Tibial nerve (tissue), 4 donors: ENCODE results near the gene DSTYK. TPM values are rescaled to one million over a fixed set of nuclear protein-coding genes. Genes with fewer than 3 reads are reported as not detected.

Experiments used
- DNase-seq, 2 donors: peaks; one replicate each; pipeline ENCODE4 v3.0.0-alpha.2; 2019; ENCODE audit warnings: low spot score in 2 of 2
- H3K27ac ChIP-seq, 4 donors: fragments of 200-600 bp; sonication (generic) in 3 of 4; one replicate each; pipeline ENCODE4 v1.5.1; 2017 to 2019; ENCODE audit warnings: mild to moderate bottlenecking in 1 of 4
- H3K27me3 ChIP-seq, 2 donors: fragments of 200-600 bp; sonication (generic) in 1 of 2; one replicate each; pipeline versions ENCODE4 v1.5.1 to v1.6.0; 2017 to 2019
- H3K36me3 ChIP-seq, 3 donors: fragments of 200-600 bp; sonication (generic); one replicate each; pipeline ENCODE4 v1.5.1; 2018 to 2019
- H3K4me1 ChIP-seq, 4 donors: fragments of 200-600 bp; sonication (generic) in 3 of 4; one replicate each; pipeline ENCODE4 v1.5.1; 2017 to 2019
- H3K4me3 ChIP-seq, 4 donors: fragments of 200-600 bp; sonication (generic) in 3 of 4; one replicate each; pipeline ENCODE4 v1.5.1; 2017 to 2019; ENCODE audit warnings: mild to moderate bottlenecking in 1 of 4, moderate library complexity in 1 of 4
- H3K9me3 ChIP-seq, 4 donors: fragments of 200-600 bp; sonication (generic) in 3 of 4; one replicate each; pipeline ENCODE4 v1.5.1; 2017 to 2019
- EP300 ChIP-seq, 2 donors: sonication (generic); formaldehyde crosslinking; IDR thresholded peaks; one replicate each; pipeline ENCODE4 v1.6.1; 2017; ENCODE audit warnings: antibody characterized with exemption in 2 of 2, mild to moderate bottlenecking in 1 of 2
- POLR2A ChIP-seq, 2 donors: fragments of 450-650 bp; IDR thresholded peaks; one replicate each; pipeline ENCODE4 v1.6.1; 2017; ENCODE audit warnings: antibody characterized with exemption in 2 of 2, mild to moderate bottlenecking in 2 of 2, moderate library complexity in 2 of 2
- WGBS, 2 donors: methylation state at CpG; one replicate each; pipeline ENCODE4 v1.1.5; 2018; 5-methylcytosine and 5-hydroxymethylcytosine counted together
- total RNA-seq, 4 donors: library from RNA; depleted of rRNA; stranded (reverse); fragments of >200 nt; gene quantifications; one replicate each; pipeline ENCODE4 v1.1.0, GENCODE V29; 2016
- TF ChIP-seq, protein P1 (sequence below), 5 experiments: fragments of 200-600 bp in 3 of 5; fragments of 450-650 bp in 2 of 5; sonication (generic) in 3 of 5; IDR thresholded peaks; one replicate each; pipeline ENCODE4 v1.5.1; 2016 to 2019; ENCODE audit warnings: antibody characterized with exemption in 5 of 5, mild to moderate bottlenecking in 3 of 5, moderate library complexity in 2 of 5

The DSTYK gene
- total RNA-seq, 4 donors from 2014 or later = 10.5 to 15.5 (median 14.1) TPM

DNA sequence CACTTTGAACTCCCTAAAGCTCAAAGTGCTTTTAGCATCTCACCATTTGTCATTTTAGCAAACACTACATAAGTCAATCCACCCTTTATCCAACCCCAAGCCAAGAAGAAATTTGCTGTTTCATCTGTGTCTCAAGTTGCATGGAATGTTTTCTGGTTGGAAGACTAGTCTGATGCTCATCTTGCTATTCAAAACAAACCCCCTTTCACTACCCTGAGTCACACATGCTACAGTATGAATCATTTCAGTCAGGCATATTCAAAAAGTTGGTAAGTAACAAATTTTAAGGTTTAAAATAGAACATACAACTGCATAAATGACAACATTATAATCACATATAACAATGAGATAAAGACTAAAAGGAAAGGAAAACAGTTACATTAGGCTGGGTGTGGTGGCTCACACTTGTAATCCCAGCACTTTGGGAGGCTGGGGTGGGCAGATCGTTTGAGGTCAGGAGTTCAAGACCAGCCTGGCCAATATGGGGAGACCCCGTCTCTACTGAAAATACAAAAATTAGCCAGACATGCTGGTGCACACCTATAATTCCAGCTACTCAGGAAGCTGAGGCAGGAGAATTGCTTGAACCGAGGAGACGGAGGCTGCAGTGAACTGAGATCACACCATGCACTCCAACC lies 38.7 kb downstream of the DSTYK start:
- no peaks in the 10 kb centered on the region for H3K9me3 ChIP-seq
- WGBS, 2 donors = 92% methylated on average over 4 of the region's 4 CpGs
- DNase-seq = no peak
- H3K4me1 ChIP-seq = peaks cover 0 to 15% (median 11%) of the 10 kb centered on the region in 4 donors
- H3K4me3 ChIP-seq = no peak overlapping the region
- no peak overlapping the region for H3K27ac ChIP-seq
- no peak for TF ChIP-seq EP300 (IDR thresholded peaks at IDR 0.05)
- TF ChIP-seq, protein P1, sequence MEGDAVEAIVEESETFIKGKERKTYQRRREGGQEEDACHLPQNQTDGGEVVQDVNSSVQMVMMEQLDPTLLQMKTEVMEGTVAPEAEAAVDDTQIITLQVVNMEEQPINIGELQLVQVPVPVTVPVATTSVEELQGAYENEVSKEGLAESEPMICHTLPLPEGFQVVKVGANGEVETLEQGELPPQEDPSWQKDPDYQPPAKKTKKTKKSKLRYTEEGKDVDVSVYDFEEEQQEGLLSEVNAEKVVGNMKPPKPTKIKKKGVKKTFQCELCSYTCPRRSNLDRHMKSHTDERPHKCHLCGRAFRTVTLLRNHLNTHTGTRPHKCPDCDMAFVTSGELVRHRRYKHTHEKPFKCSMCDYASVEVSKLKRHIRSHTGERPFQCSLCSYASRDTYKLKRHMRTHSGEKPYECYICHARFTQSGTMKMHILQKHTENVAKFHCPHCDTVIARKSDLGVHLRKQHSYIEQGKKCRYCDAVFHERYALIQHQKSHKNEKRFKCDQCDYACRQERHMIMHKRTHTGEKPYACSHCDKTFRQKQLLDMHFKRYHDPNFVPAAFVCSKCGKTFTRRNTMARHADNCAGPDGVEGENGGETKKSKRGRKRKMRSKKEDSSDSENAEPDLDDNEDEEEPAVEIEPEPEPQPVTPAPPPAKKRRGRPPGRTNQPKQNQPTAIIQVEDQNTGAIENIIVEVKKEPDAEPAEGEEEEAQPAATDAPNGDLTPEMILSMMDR (IDR thresholded peaks at IDR 0.05) = no peak
- no peak for TF ChIP-seq POLR2A (IDR thresholded peaks at IDR 0.05)
- H3K27me3 ChIP-seq = no peaks in the 10 kb centered on the region
- H3K36me3 ChIP-seq = peaks cover 0 to 46% (median 0%) of the 10 kb centered on the region in 3 donors

DNA sequence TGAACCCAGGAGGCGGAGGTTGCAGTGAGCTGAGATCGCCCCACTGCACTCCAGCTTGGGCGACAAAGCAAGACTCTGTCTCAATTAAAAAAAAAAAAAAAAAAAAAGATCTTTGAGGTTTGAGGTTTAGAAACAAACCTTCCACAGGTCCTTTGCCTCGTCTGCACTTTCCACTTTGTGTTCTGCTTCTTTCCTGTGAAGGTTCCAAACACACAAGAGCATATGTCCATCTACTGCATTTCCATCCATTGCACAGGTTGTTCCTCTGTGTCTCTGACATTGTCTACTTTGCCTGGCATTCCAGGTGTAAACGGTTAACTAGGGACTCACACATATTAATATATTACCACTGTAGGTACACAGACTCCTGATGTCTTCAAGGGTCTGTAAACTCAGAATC lies 40.1 kb downstream of the DSTYK start:
- TF ChIP-seq POLR2A (IDR thresholded peaks at IDR 0.05) = no peak
- TF ChIP-seq EP300 (IDR thresholded peaks at IDR 0.05) = no peak
- TF ChIP-seq, protein P1 (IDR thresholded peaks at IDR 0.05) = no peak
- no peaks in the 10 kb centered on the region for H3K9me3 ChIP-seq
- peaks cover 0 to 59% (median 0%) of the 10 kb centered on the region in 3 donors for H3K36me3 ChIP-seq
- peaks cover 0 to 15% (median 11%) of the 10 kb centered on the region in 4 donors for H3K4me1 ChIP-seq
- no peaks in the 10 kb centered on the region for H3K27me3 ChIP-seq
- H3K27ac ChIP-seq = no peak overlapping the region
- no peak for DNase-seq
- H3K4me3 ChIP-seq = no peak overlapping the region
- WGBS, 2 donors = 83 to 88% methylated on average over 5 of the region's 5 CpGs

DNA sequence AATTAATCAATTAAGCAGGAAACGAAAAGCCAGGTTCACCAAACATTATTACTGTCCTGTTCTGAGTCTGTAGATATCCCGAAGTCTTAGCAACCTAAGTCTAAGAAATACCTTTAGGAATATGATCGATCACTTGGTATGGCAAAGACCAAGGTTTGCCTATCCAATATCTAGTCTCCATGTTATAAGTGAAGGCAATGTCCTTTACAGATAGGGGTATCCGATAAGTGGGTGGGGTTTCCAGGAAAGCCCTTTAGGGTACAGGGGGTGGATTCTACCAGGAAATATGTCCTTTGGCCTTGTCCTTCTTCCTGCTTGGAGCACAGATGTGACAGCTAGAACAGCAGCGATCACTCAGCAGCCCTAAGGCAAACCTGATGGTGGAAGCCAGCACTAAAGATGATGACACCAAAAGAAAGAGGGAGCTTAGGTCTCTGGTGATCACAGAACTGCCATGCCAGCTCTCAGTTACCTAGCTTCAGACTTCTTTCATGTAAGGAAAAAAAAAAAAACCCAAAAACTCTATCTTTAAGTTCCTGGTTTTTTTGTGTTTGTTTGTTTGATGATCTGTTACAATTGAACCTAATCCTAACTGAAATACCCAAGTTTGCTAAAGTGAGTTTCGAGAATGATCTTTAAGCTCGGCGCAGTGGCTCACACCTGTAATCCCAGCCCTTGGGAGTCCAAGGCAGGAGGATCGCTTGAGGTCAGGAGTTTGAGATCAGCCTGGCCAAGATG lies 40.8 kb downstream of the DSTYK start:
- TF ChIP-seq, protein P1 (IDR thresholded peaks at IDR 0.05) = no peak
- TF ChIP-seq POLR2A (IDR thresholded peaks at IDR 0.05) (no peak), EP300 (IDR thresholded peaks at IDR 0.05) (no peak)
- 94 to 95% methylated on average over 9 of the region's 9 CpGs for WGBS, 2 donors
- H3K4me3 ChIP-seq = no peak overlapping the region

DNA sequence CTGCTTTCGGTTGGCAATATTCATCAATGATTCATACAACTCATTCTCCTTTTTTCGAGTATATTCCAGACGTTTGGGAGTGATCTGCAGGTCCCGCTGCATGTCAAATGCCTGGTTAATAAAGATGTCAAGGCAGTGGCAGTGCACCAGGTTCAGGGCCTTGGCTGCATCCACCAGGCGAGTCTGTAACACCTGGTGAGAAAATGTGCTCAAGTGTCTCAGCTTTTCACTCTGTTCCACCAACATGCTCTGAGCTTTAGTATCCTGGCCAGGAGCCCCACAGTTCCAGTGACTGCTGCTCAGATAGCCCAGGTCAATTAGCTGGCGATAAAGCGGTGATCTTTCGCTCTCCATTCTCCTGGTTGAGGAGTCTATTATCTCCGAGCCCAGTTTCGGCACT lies 42.3 kb downstream of the DSTYK start:
- WGBS, 2 donors = 91 to 93% methylated on average over 10 of the region's 10 CpGs
- DNase-seq = no peak
- Histone ChIP-seq H3K36me3 (peaks cover 0 to 66% (median 0%) of the 10 kb centered on the region in 3 donors), H3K4me1 (no peaks in the 10 kb centered on the region), H3K9me3 (no peaks in the 10 kb centered on the region), H3K27ac (no peak overlapping the region), H3K4me3 (no peak overlapping the region), H3K27me3 (no peaks in the 10 kb centered on the region)
- TF ChIP-seq, protein P1 (IDR thresholded peaks at IDR 0.05) = no peak
- TF ChIP-seq POLR2A (IDR thresholded peaks at IDR 0.05) (no peak), EP300 (IDR thresholded peaks at IDR 0.05) (no peak)

More for the DNA sequence above, 40.8 kb downstream of the DSTYK start:
- H3K9me3 ChIP-seq = no peaks in the 10 kb centered on the region
- peaks cover 0 to 60% (median 0%) of the 10 kb centered on the region in 3 donors for H3K36me3 ChIP-seq
- no peaks in the 10 kb centered on the region for H3K27me3 ChIP-seq
- no peak for DNase-seq
- H3K4me1 ChIP-seq = peaks cover 0 to 11% (median 8%) of the 10 kb centered on the region in 4 donors
- H3K27ac ChIP-seq = no peak overlapping the region

DNA sequence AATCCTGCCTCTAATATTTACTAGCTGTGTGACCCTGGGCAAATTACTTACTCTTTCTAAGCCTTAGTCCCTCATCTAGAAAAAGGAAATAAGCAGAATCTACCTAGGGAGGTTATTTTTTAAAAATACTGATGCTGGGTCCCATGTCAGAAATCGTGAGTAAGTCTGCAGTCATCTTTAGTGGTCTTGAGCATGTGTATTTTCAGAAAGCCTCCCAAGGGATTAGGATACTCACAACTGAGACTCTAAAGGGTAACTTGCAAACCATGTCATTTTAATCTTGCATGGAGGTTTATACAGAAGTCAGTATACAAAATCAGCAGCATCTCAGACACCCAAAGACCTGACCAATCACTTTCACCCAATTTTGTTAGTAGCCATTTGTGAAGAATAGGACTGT lies 43.2 kb downstream of the DSTYK start:
- TF ChIP-seq POLR2A (IDR thresholded peaks at IDR 0.05) (no peak), EP300 (IDR thresholded peaks at IDR 0.05) (no peak)
- TF ChIP-seq, protein P1 (IDR thresholded peaks at IDR 0.05) = no peak
- no peak for DNase-seq
- no peak overlapping the region for H3K27ac ChIP-seq
- H3K9me3 ChIP-seq = no peaks in the 10 kb centered on the region
- peaks cover 0 to 75% (median 0%) of the 10 kb centered on the region in 3 donors for H3K36me3 ChIP-seq
- no peaks in the 10 kb centered on the region for H3K27me3 ChIP-seq
- WGBS, 2 donors = 70 to 75% methylated on average over 1 of the region's 1 CpG
- no peak overlapping the region for H3K4me3 ChIP-seq
- no peaks in the 10 kb centered on the region for H3K4me1 ChIP-seq
